Kidney epithelial cell (primary cell): ENCODE measurements around the gene FNDC3A. TPM values are rescaled to one million over a fixed set of nuclear protein-coding genes. Genes with fewer than 3 reads are reported as not detected.

ENCODE experiments used
- DNase-seq: peaks from one replicate; pipeline ENCODE4 v3.0.0-alpha.2; 2010; ENCODE audit warnings: low read depth
- H3K27me3 ChIP-seq: 2 replicates; pipeline ENCODE4 v1.6.0; 2011; ENCODE audit warnings: low read length; ENCODE audit not compliant: control insufficient read depth, insufficient read depth
- H3K36me3 ChIP-seq: 2 replicates; pipeline ENCODE4 v1.5.1; 2011; ENCODE audit warnings: low read length; ENCODE audit not compliant: control insufficient read depth, insufficient read depth
- H3K4me3 ChIP-seq: 2 replicates; pipeline ENCODE4 v1.5.1; 2011; ENCODE audit warnings: low read depth, mild to moderate bottlenecking, control low read depth, low read length
- CTCF ChIP-seq: IDR thresholded peaks from 2 replicates; pipeline ENCODE4 v1.5.1; 2011; ENCODE audit warnings: mild to moderate bottlenecking, moderate library complexity, low read length, control low read depth, inconsistent platforms; ENCODE audit not compliant: insufficient read depth, poor library complexity, severe bottlenecking
- total RNA-seq: library from RNA; depleted of rRNA; stranded (reverse); fragments of >200 nt; gene quantifications from 2 replicates; pipeline ENCODE4 v1.2.3, GENCODE V29; 2015

Gene FNDC3A
- total RNA-seq, 1 donor from 2014 or later: 63.6 TPM

- Histone ChIP-seq H3K36me3 (peaks cover 2% of the 10 kb centered on the region), H3K4me3 (peak overlapping the region; percentile 100), H3K27me3 (no peaks in the 10 kb centered on the region)
- no peak for DNase-seq
- TF ChIP-seq CTCF: peak; percentile 36
These were observed 272.9 kb downstream of the FNDC3A start for GRCh38 chr13:49248622-49249002.

GRCh38 chr13:49251326-49251725 is 275.6 kb downstream of the FNDC3A start:
- DNase-seq: no peak
- Histone ChIP-seq H3K36me3 (peaks cover 2% of the 10 kb centered on the region), H3K27me3 (no peaks in the 10 kb centered on the region), H3K4me3 (no peak overlapping the region)
- no peak for TF ChIP-seq CTCF

GRCh38 chr13:49253310-49253709 is 277.6 kb downstream of the FNDC3A start:
- Histone ChIP-seq H3K4me3 (no peak overlapping the region), H3K36me3 (peaks cover 2% of the 10 kb centered on the region), H3K27me3 (no peaks in the 10 kb centered on the region)
- no peak for DNase-seq
- TF ChIP-seq CTCF: no peak

GRCh38 chr13:49254007-49254406 is 278.3 kb downstream of the FNDC3A start:
- TF ChIP-seq CTCF: no peak
- Histone ChIP-seq H3K36me3 (peaks cover 2% of the 10 kb centered on the region), H3K27me3 (no peaks in the 10 kb centered on the region), H3K4me3 (no peak overlapping the region)
- no peak for DNase-seq

- H3K36me3 ChIP-seq: no peaks in the 10 kb centered on the region
- no peak for DNase-seq
These were observed 281.1 kb downstream of the FNDC3A start for GRCh38 chr13:49256841-49257240.

More at GRCh38 chr13:49256841-49257240, 281.1 kb downstream of the FNDC3A start:
- Histone ChIP-seq H3K4me3 (no peak overlapping the region), H3K27me3 (no peaks in the 10 kb centered on the region)
- TF ChIP-seq CTCF: no peak
